Glomerular visceral epithelial cell (primary cell): ENCODE results near the gene GRAMD1B.
A peak's percentile ranks its signal among the peaks of the same experiment; 100 is the strongest.
"Not testable (repeated sequence)": the region's sequence is repeated elsewhere in the genome, so short reads cannot be mapped to it uniquely, and the experiment has no call there.

Source experiments
- DNase-seq: peaks from one replicate; pipeline ENCODE4 v3.0.0-alpha.2; 2016; ENCODE audit errors: extremely low spot score

GRAMD1B gene

DNA sequence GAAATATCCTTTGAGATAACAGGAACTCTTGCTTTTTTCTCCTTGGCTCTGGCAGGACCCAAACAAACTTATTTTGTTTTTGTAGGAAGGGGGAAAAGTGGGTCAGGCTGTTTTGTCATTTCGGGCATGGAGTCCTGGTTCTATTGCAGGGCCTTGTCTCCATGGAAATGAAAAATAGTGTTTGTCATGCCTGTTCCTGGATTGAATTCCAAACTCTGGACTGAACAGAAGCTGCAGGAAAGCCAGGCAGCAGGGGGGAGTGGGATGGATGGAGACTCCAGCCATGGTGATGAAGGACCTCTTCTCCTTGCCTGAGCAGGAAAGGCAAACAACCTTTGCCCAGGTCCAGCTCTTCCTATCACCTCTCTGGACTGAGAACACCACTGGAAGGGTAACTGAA lies 137.4 kb downstream of the GRAMD1B start:
- no peak for DNase-seq

DNA sequence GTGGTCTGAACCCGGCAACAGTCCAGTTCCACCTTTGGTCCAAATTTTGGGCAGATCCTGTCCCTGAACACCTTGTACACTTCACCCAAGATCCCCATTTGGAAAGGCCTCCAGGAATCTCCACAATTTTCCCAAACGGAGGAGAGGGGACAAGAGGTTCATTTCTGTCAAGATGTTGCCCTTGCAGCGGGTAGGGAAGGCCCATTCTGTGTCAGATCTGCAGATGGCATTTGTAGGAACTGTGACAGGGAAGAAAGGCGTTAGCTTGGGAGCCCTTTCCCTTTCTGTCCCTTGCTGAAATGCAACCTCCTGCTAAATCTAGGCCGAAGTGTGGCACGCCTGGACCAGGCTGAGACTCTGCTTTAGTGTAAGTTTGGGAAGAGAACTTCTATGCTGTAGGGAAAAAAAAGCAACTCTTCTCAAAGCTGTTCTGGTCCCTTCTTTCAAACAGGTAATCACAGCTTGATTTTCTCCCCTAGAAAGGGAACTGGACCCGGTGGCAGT lies 138.3 kb downstream of the GRAMD1B start:
- no peak for DNase-seq

DNA sequence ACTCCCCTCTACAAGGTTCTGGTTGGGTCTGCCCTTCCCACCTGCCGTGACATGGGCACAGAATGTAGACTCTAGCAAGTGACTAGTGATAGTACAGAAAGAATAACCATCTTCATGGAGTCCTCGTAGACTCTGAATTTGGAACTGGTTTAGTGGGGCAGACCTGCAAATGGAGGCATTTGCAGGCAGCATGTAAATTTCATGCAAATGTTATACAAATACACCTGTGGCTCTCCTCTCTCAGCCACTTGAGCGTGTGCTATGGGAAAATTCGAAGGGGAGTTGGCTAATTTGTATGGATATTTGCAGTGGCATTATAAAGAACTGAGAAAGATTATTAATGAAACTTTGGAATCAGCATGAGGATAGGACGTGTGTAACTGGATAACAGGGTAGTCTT lies 139.3 kb downstream of the GRAMD1B start:
- DNase-seq = no peak

DNA sequence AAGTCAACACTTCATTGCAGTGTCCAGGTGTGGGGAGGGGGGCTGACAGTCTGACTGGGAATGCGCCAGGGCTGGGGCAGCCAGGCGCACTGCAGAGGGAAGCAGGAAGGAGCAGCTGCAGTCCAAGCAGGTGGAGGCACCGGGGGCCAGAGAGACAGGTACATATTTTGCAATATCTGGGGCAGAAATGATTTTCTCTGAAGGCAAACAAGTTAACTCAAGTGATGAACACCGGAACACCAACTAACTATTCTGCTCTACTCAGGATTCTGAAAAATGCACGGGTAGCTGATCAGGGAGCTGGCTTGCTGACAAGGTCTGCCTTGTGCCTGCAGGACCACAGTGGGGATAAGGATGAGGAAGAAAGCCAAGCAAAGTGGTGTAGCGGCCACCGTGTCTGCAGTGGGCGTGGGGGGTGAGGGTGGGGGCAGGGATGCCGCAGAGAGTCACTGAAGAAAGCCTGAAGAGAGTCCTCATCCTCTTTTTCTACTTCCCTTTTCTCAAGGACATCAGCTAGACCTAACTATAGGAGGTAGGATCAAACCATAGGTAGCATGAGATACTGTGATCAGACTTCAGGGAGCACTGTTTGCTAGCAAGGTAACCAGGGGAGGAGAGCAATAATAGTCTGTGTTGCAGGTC lies 141.0 kb downstream of the GRAMD1B start:
- DNase-seq = no peak

DNA sequence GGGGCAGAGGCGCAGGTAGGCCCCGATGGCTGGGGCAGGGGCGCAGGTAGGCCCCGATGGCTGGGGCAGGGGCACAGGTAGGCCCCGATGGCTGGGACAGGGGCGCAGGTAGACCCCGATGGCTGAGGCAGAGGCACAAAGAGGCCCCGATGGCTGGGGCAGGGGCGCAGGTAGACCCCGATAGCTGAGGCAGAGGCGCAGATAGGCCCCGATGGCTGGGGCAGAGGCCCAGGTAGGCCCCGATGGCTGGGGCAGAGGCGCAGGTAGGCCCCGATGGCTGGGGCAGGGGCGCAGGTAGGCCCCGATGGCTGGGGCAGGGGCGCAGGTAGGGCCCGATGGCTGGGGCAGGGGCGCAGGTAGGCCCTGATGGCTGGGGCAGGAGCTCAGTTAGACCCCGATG lies 142.7 kb downstream of the GRAMD1B start:
- DNase-seq = not testable (repeated sequence)

DNA sequence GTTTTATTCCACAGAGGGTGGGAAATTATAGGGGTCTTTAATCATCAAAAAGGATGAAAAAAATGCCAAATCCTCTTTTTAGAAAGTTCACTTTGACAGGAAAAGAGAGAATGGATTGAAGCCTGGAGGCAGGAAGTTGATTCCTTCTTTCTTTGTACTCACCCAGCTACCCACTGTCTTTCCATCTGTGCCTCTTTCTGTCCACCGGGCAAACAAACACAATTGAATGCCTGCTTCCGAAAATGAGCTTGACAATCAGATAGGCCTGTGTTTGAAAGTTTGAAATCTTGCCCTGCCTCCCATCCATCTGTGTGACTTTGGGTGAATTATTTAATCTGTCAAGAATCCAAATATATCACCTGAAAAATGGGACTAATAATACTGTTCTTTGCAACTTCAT lies 143.2 kb downstream of the GRAMD1B start:
- DNase-seq = no peak

DNA sequence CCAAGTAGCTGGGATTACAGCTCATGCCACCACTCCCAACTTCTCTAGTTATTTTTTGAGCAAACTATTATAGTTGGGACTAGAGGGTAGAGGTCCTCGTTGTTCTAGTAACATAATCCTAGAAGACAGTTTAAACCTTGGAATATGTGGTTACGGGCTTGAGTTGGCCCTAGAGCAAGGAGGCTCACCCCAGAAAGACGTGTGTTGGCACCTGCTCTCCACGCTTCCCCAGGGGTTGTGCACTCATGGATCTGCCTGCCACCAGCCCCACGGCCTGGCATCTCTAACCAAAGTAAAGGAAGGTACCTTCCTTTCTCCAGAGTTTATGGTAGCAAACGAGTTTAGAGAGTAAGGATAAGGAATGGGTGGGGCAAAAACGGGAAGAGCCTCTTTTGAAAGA lies 145.4 kb downstream of the GRAMD1B start:
- DNase-seq = no peak

DNA sequence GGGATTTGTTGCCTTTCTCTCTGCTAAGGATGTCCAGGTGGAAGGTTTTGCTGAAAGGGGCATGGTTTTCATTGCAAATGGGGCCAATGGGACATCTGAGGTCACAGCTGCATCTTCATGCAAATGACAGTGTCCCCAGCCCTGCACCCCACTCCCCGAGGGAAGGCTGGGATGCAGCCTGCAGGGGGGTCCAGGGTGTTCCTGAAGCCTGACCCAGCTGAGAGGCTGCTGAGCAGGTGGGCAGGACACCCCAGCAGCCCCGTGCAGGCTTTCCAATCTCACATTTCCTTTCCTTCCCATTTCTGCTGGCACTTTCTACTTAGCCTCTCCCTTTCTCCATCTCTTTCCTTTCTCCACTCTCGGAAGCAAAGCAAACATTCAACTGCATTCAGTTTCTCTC lies 146.0 kb downstream of the GRAMD1B start:
- no peak for DNase-seq

DNA sequence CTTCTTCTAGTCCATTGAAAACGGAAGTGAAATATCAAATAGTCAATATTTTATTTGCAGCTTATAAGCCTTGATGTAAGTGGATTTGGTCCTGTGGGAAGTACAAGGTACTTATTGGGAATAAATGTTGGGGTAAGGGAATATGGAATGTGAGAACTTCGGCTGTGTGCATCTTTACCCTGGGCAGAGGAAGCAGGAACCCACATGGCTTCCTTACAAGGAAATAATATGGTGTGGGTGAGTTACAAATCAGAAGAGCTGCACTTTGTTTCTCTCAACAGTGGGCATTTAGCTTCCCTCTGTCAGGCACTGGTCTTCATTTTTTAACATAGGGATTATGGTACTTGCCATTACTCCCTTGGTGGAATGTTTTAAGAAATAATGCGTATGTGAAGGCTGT lies 146.4 kb downstream of the GRAMD1B start:
- DNase-seq = no peak

DNA sequence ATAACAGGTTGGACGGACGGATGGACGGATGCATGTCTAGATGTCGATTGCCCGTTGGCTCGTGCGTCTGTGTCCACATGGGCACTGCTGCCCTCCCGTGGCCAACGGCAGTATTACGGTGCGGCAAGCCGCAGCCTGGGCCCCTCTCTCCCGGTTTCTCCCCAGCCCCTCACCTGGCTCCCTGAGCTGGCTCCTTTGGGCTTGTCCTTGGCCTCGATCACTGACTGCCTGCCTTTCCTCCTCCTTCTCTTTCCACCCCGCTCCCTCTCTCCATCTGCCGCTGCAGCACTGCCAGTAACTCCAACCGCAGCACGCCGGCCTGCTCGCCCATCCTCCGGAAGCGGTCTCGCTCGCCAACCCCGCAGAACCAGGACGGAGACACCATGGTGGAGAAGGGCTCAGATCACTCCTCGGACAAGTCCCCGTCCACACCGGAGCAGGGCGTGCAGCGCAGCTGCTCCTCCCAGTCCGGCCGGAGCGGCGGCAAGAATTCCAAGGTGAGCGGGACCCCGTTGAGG lies 147.1 kb downstream of the GRAMD1B start:
- peak; percentile 27 for DNase-seq

DNA sequence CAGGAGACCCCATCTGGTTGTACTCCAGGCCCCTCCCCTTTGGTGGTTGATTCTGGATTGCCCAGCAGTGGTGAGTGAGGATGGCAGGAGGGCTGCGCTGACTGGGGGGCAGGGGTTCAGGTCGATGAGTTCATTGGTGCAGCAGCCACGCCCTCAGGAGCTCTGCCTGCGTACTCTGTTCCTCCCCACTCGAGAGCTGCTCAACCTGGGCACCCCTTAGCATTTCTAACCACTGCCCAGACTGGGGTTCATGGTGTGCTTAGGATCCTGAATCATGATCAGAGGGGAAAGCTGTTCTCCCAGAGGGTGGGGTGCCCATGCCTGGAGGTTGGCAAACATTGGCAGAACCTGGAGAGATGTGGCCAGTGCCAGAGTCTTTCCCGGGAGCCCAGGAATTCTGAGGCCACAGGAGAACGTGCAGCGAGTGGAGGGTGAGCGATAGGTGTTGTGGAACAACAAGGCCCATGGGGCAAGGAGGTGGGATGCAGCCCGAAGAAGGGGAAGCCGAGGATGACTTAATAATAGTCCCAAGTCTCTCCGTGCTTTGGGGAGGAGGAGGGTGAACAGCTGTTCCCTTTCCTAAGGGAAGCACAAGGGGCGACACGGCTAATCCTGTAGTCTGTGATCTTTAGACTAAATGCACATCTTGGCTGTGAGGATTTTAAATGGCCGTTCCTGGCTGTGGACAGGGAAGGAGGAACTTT lies 148.9 kb downstream of the GRAMD1B start:
- DNase-seq = no peak

DNA sequence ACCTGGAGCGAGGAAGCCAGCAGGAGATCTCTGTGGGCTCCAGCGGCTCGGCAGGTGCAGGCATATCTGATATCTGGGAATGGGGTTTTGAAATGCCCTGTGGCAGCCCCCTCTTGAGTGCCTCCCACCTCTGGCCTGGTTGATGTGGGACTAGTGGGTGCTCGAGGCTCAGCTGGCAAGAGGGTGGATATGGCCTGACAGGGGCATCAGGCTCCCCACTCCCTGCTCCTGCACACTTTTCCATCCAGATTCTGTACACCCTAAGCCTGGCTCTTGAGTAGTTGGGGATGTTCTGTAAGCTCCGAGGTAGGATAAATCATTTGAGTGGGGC lies 149.4 kb downstream of the GRAMD1B start:
- DNase-seq = no peak

DNA sequence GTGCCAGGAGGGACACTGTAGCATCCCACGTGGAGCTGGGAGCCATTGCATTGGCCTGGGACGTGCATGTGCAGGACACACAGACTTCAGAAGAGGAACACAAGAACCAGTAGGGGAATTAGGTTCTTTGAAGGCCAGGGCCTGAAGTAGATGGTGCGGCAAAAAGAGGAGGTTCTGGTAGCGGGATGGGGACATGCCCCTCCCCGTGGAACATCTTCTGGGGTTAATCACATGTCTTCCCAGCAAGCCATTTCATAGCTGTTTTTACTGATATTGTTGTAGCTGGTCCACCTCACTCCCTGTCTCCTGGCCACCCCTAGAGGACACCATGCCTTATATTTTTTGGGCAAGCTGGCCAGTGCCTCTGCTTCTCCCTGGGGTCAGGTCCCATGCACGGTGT lies 150.1 kb downstream of the GRAMD1B start:
- DNase-seq = no peak

DNA sequence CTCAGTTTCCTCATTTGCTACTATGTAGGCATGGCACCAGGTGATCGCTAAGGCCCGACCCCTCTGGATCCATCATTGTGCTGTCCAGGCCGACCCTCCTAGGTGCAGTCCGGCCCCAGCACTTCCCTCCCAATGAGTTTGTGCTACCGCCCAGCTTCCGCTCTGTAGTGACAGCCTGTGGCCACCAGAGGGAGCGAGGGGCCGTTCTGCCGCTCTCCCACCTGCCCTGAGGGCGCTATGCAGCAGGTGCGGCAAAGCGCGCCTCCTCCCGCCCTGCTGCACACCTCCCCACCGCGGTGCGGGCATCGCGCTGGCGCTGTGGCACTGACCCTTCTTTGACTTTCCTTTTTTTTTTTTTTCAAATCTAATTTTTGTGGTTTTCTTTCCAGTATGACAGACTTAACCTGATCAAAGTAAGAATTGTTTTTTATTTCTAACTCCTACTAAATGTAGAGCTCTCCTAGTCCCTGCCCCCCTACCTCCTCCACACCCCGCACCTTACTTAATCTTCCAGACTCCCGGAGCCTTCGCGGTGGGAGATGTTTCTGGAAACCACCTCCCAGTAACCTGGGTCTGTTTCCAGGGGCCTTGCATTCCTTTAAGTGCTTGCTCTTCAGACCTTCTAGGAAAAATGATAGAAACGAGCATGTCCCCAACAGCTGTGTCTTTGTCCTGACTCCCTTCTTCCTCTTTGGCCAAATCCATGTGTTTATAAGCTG lies 150.6 kb downstream of the GRAMD1B start:
- DNase-seq = peak; percentile 38

DNA sequence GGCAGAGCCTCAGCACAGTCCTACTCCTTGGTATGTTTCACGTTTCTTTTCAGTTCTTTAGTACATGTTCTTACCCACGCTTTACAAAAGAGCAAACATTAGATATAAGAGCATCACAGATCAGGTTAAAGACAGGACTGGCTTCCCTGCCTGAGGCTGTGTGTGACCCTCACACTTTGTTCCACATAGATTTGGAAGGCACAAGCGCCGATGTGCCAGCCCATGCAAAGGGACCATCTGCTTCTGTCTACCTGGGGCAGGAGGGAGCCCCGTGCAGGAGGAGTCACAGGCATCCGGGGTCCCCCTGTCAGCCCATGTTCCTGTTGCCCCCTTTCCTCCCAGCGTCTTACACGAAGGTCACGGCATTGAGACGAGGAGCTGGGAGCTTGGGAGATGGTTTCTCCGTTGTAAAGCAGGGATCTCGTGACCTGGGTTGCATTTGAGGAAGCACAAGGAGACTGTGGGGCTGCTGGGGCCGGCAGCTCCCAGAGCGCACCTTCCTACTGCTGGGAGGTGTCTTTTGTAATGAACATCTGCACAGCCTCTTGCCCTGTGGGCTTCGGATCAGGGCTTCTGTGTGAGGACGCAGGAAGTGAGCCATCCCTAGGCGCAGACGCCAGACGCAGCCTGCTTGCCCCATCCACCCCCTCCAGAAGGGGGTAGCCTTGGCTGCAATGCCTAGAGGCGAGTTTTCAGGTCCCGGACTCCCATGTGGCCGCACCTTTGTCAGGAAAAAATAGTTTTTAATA lies 151.8 kb downstream of the GRAMD1B start:
- DNase-seq = no peak

DNA sequence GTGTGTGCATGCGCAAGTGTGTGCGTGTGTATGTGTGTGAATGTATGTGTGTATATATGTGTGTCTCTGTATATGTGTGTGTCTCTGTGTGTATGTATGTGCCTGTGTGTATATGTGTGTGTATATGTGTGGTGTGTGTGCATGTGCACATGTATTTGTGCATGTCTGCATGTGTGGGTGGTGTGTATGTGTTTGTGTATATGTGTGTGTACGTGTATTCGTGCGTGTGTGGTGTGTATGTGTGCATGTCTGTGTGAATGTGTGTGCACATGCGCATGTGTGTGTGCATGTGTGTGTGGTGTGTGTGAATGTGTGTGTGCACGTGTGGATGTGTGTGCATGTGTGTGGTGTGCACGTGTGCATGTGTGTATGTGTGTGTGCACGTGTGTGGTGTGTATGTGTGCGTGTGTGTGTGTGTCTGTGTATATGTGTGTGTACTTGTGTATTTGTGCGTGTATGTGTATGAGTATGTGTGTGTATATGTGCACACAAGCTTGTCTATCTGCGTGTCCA lies 153.0 kb downstream of the GRAMD1B start:
- no peak for DNase-seq

DNA sequence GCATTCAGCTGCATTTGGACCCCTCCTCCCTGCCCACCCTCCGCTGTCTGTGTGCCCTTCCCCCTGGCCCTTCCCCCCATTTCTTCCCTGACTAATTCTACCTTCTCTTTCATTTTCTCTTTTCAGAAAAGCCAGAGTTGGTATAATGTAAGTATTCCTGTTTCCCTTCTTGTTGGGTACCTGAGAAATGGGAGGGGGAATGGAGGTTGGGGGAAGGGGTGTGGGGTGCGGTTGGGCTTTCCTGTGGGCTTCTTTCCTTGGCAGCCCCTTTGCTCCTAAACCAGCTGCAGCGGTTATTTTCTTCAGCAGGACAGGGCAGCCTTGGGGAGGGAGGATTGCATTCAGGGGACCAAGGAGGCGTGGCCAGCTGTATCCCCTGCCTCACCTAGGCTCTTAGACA lies 154.1 kb downstream of the GRAMD1B start:
- no peak for DNase-seq

DNA sequence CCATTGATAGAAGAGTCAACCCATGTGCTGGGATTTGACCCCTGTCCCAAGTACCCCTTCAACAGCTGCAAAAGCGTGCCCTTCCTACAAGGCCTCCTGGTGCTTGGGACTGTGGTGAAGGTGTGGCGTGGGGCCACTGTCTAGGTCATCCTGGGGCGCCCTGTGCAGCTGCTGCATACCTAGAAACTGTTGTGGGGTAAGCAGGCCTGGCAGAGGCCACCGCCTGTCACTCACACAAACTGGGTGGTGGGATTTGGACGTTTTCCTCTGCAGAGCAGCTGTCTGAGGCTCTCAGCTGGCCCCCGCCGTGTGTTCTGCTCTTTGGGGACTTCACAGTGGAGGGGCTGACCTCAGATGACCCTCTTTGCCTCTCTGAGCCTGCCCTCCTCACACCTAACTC lies 154.7 kb downstream of the GRAMD1B start:
- DNase-seq = no peak

DNA sequence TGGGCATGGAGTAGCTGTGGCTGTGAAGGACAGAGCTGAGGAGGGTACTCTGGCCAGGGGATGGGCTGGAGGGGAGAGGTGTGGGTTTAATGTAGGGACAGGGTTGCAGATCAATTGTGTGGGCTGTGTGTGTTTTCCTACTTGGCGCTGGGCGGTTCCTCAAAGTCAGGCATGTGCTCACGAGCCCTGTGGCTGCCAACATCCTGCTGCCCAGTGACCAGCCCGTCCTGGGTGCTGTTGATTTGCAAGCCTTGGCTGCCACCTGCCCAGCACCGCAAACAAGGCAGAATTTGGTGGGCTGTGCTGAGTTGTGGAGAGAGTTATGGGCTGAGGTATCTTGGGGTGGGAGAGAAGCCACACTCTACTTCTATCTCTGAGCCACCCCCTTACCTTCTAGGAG lies 155.1 kb downstream of the GRAMD1B start:
- DNase-seq = no peak

DNA sequence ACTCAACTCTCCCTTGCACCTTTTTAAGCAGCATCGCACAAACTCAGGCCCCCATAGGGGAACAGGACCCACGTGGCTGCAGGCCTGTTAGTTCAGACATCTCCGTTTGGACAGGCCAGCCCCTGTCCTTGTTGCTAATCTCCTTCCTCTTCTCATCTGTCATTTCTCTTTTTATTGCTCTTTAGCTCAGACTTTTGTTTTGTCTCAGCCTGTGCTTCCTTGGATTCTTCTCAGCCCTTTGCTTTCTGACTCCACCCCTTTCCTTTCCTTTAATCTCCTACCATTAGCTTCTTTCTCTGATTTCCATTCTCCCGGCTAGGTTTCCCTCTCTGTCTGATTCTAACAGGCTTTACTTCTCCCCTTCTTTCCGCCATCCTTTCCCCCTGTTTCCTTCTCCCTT lies 155.6 kb downstream of the GRAMD1B start:
- DNase-seq = no peak

DNA sequence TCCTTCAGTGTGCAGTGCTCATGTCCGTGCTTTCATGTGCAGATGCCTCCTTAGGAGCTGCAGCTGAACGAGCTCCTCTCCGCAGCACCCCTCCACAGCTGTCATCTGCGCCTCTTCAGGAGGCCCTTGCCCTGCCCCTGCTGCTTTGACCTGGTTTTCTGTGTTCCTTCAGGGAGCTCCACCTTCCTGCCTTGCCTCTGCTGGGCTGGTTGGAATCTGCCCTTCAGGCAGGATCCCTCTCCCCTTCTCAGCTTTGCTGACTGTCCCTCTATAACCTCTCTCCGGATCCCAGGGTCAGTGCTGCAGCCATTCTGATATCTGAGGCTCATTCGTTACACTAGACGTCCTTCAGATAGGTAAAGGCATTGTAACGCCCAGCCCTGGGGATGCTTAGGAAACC lies 156.5 kb downstream of the GRAMD1B start:
- DNase-seq = no peak

DNA sequence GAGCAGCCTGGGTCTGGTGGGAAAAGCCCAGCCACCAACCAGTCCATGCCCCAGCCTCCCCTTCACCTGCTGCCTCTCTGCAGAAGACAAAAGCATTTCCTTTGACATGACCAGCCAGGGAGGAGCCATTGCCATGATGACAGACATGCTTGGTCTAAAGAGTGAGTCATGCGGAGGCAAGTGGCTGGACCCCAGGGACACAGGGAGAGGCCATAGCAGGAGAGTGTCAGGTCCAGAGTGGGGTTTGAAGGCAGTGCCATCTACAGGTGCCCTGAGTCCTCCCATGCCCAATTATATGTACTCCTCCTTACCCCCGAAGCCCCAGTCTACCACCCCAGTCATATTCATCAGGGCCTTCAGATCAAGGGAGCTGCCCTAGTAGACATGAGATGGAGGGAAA lies 157.0 kb downstream of the GRAMD1B start:
- DNase-seq = no peak
